GM18505 (cell line): ENCODE data around the gene EXOC6.

Experiments
- ATAC-seq: cut with Tn5 transposase; IDR thresholded peaks from one replicate; pipeline ENCODE4 v1.9.1; 2021; ENCODE audit not compliant: unreplicated experiment
- POLR2A ChIP-seq: IDR thresholded peaks from 4 replicates; pipeline ENCODE4 v1.6.1; 2011; ENCODE audit warnings: borderline replicate concordance; ENCODE audit not compliant: insufficient read depth, insufficient read length; ENCODE audit errors: extremely low read depth

Gene EXOC6

GRCh38 chr10:93074147-93074596 is 225.9 kb downstream of the EXOC6 start:
- ATAC-seq, result no peak

DNA sequence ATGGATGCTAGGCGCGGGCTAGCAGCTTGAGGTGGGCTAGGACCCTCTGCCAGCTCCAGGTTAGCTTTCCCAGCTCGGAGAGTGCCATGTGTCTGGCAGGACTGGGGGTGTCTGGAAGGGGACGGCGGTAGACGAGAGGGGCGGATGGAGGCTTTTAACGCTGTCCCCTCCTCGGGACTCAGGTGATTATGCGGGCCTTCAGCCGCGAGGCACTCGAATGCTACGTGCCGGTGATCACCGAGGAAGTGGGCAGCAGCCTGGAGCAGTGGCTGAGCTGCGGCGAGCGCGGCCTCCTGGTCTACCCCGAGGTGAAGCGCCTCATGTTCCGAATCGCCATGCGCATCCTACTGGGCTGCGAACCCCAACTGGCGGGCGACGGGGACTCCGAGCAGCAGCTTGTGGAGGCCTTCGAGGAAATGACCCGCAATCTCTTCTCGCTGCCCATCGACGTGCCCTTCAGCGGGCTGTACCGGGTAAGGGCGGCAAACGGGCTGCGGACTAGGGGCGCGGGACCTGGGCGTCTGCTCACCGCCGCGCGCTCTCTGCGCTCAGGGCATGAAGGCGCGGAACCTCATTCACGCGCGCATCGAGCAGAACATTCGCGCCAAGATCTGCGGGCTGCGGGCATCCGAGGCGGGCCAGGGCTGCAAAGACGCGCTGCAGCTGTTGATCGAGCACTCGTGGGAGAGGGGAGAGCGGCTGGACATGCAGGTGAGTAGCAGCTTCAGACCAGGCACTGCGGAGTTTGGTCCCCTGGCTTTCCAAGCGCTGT is 226.5 kb downstream of the EXOC6 start:
- no peak for TF ChIP-seq POLR2A
- no peak for ATAC-seq

More at GRCh38 chr10:93074147-93074596, 225.9 kb downstream of the EXOC6 start:
- no peak for TF ChIP-seq POLR2A

DNA sequence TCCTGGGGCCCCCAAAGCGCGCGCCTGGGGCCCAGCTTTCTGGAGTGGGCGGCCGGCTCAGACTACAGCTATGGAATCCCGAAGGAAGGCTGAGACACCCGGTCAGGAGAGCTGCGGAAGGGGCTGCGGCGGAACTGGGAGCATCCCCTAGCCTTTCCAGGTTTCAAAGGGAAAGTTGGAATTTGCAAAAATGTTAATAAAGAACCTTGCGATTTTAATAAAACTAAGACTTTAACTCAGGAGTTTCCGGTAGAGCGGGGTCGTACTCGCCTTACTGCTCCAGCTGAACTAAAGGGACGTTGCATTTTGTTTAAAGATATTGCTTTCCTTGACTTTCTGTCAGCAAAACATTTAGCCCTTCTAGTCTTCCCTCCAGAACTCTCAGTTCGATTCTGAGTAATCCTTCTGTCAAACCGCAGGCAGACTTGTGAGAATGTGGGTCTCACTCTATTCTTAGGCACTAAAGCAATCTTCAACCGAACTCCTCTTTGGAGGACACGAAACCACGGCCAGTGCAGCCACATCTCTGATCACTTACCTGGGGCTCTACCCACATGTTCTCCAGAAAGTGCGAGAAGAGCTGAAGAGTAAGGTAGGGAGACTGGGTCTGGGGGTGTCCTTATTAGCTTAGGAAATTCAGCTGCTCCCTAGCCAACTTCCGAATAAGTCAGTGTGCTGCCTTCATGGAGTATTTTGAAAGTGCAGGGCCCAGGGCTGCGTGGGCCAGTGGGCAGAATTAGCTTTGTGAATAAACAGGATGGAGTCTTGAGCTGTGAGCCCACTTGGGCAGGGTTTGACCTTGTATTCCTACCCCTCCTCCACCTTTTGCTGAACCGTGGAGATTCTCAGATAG is 227.3 kb downstream of the EXOC6 start:
- ATAC-seq, result no peak
- no peak for TF ChIP-seq POLR2A

DNA sequence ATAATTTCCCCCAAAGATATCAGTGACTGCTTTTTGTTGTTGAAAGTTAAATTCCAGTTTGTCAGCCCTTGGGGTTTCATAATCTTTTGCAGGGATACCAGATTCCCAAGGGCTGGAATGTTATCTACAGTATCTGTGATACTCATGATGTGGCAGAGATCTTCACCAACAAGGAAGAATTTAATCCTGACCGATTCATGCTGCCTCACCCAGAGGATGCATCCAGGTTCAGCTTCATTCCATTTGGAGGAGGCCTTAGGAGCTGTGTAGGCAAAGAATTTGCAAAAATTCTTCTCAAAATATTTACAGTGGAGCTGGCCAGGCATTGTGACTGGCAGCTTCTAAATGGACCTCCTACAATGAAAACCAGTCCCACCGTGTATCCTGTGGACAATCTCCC is 228.6 kb downstream of the EXOC6 start:
- ATAC-seq, result no peak
- TF ChIP-seq POLR2A, result no peak

DNA sequence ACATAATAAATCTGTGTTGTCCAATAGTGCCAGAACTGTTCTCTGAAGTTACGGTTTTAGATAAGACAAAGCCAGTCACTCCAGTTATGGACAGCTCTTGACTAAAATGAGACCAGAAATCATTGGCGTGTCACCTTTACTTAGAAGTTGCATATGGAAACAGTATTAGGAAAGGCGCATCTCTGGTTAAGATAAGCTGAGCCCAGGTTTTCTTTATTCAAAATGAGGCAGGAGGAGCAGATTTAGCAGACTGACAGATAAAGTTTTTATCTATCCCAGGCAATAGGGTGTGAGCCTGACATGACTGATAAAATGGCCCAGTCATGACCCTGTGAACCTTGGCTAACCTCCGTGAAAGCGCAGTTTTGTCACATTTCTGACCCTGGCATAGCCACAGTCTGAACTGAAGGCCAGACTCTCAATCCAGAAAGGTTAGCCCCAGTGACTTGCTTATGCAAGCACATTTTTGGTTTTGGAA is 229.6 kb downstream of the EXOC6 start:
- no peak for TF ChIP-seq POLR2A
- ATAC-seq, result no peak

DNA sequence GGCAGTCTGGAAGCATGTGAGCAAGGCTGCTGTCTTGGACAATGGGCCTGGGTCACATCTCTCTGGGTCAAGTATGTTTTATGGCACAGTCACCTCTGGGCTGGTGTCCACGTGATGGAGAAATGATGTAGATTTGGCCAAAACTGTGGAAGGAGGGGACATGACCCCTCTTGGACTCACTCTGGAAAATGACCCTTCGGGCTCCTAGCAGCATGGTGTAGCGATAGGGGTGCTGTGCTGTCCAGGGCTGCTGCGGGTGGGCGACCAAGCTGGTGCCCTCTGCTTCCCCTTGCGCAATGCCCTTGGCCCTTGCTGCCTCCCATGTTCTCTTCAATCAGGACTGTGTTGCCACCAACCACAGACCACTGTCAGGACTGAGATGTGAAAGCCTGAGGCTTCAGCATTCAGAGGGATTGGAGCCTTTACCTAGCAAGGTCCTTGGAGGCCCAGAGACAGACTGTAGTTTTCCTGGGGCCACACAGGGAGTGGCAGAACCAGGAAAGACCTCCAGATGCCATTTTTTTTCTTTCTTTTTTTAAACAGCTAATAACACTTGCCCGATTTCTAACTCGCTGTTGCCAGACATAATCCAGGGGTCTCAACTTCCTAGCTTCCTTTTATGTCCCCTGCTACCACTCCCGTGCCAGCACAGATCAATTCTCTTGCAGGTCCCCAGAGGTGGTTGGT is 231.5 kb downstream of the EXOC6 start:
- no peak for TF ChIP-seq POLR2A
- ATAC-seq, result no peak

DNA sequence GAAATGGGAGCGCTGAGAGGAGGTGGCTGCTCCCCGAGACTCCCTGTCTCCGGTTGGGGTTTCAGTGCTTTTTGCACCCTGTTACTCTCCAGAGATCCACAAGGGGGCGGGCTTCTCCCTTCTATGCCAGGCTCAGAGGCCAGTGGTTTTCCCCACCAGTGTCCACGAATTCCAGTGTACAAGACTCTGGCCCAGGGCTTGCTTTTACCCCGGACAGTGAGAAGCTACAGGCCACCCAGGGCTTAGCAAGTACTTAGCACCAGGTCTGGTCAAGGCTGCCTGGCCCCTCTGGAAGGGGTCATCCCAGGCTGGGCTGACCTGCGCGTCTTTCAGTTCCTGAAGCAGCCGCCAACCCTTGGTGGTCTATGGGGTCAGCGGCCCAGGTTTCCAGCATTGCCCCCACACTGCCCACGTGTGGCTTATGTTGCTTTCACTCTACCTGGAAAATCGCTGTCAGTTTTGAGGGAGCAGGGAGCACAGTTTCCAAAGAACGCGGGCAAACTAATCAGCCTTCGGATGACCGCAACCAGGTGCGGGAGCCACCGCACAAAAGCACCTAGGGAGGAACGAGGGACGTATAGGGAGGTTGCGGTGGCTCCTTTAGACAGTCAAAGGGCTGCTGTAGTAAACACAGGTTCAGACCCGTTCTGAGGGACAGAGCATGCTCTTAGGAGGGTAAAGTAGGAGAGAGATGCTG is 232.2 kb downstream of the EXOC6 start:
- ATAC-seq, result no peak
- no peak for TF ChIP-seq POLR2A

GRCh38 chr10:93081318-93081717 is 233.0 kb downstream of the EXOC6 start:
- ATAC-seq, result no peak
- no peak for TF ChIP-seq POLR2A

- no peak for ATAC-seq
- no peak for TF ChIP-seq POLR2A
Measured at GRCh38 chr10:93081834-93082233, 233.5 kb downstream of the EXOC6 start.

DNA sequence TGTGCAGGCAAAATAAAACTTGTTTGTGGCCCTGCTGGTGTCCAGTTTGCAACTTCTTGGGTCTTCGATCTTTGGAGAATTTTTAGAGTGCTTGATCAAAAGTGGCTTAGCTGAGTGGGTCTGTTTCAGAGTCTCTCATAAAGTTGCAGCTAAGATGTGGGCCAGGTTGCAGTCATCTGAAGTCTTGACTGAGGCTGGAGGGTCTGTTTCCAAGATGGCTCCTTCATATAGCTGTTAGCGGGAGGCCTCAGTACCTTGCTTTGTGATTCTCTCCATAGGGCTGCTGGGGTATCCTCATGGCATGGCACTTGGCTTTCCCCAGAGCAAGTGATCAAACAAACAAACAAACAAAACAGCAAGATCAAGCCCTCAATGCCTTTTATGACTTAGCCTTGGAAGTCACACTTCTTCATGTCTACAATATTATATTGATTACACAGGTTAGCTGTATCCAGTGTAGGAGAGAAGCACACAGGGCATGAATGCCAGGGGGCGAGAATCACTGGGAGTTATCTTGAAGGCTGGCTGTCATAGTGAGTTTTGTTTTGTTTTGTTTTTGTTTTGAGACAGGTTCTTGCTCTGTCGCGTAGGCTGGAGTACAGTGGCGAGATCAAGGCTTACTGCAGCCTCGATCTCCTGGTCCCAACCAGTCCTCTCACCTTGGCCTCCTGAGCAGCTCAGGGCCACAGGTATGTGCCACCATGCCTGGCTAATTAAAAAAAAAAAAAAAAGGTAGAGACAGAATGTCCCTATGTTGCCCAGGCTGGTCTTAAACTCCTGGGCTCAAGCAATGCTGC is 235.6 kb downstream of the EXOC6 start:
- no peak for TF ChIP-seq POLR2A
- no peak for ATAC-seq

GRCh38 chr10:93085272-93085859 is 237.0 kb downstream of the EXOC6 start:
- no peak for TF ChIP-seq POLR2A
- no peak for ATAC-seq

- no peak for TF ChIP-seq POLR2A
- ATAC-seq, result no peak
Measured at GRCh38 chr10:93086289-93086688, 238.0 kb downstream of the EXOC6 start.
